T-helper 17 cell (primary cell): Measurements from ENCODE around the gene ZNF771. TPM values are rescaled to one million over a fixed set of nuclear protein-coding genes. Genes with fewer than 3 reads are reported as not detected.

Source experiments
- ATAC-seq: fragments of 150-1000 bp; cut with Tn5 transposase; 2 replicates; pipeline ENCODE4 v1.10.0; 2021; ENCODE audit warnings: mild to moderate bottlenecking, moderate library complexity
- DNase-seq, 3 donors: peaks; one replicate each; pipeline versions ENCODE4 v3.0.0 to v3.0.0-alpha.2; 2020 to 2021
- H3K9me3 ChIP-seq: one replicate; pipeline ENCODE4 v1.7.0; 2013; ENCODE audit warnings: low read length, mild to moderate bottlenecking; ENCODE audit not compliant: control insufficient read depth, poor library complexity, severe bottlenecking
- H3K27ac Mint-ChIP-seq: one replicate; pipeline ENCODE4 v1.8.0; 2022; ENCODE audit warnings: mild to moderate bottlenecking, moderate library complexity, mixed read lengths
- H3K27me3 Mint-ChIP-seq: one replicate; pipeline ENCODE4 v1.8.0; 2022; ENCODE audit warnings: mixed read lengths
- H3K36me3 Mint-ChIP-seq: one replicate; pipeline ENCODE4 v1.8.0; 2022; ENCODE audit warnings: low read depth, mixed read lengths
- H3K4me1 Mint-ChIP-seq: one replicate; pipeline ENCODE4 v1.8.0; 2022; ENCODE audit warnings: mild to moderate bottlenecking, mixed read lengths
- H3K4me3 Mint-ChIP-seq: one replicate; pipeline ENCODE4 v1.8.0; 2022; ENCODE audit warnings: mild to moderate bottlenecking, moderate library complexity, mixed read lengths
- total RNA-seq, 4 donors: library from RNA in 2 of 4; stranded (reverse) in 2 of 4; gene quantifications; one replicate each; pipeline ENCODE4 v1.2.3 and lab custom pipeline; 2022 to 2026

Gene ZNF771
- total RNA-seq, 2 donors from 2014 or later = 1.4 to 1.5 TPM

GRCh38 chr16:30416624-30417528, 9.5 kb downstream of the ZNF771 start:
- Mint-ChIP-seq H3K36me3 (peaks cover 5% of the 10 kb centered on the region), H3K27ac (peak overlapping the region; percentile 75), H3K27me3 (no peaks in the 10 kb centered on the region), H3K4me3 (peak overlapping the region; percentile 63), H3K4me1 (peaks cover 27% of the 10 kb centered on the region)
- DNase-seq (no peak), ATAC-seq (no peak)
- no peaks in the 10 kb centered on the region for H3K9me3 ChIP-seq

GRCh38 chr16:30417529-30418349, 10.3 kb downstream of the ZNF771 start:
- H3K9me3 ChIP-seq = no peaks in the 10 kb centered on the region
- peak; percentile 78 to 82 (median 82) for DNase-seq
- H3K27me3 Mint-ChIP-seq = no peaks in the 10 kb centered on the region
- peaks cover 24% of the 10 kb centered on the region for H3K4me1 Mint-ChIP-seq
- H3K4me3 Mint-ChIP-seq = peak overlapping the region; percentile 39
- peaks cover 5% of the 10 kb centered on the region for H3K36me3 Mint-ChIP-seq
- peak overlapping the region; percentile 75 for H3K27ac Mint-ChIP-seq
- ATAC-seq = peak; percentile 91

- no peak for ATAC-seq
- Mint-ChIP-seq H3K36me3 (peaks cover 5% of the 10 kb centered on the region), H3K4me1 (peaks cover 24% of the 10 kb centered on the region)
These were observed 11.2 kb downstream of the ZNF771 start for GRCh38 chr16:30418350-30419181.

GRCh38 chr16:30421010-30421409, 13.6 kb downstream of the ZNF771 start:
- ATAC-seq (no peak), DNase-seq (no peak)
- no peak overlapping the region for H3K4me3 Mint-ChIP-seq
- no peaks in the 10 kb centered on the region for H3K27me3 Mint-ChIP-seq
- peaks cover 25% of the 10 kb centered on the region for H3K4me1 Mint-ChIP-seq
- H3K36me3 Mint-ChIP-seq = peaks cover 8% of the 10 kb centered on the region
- no peaks in the 10 kb centered on the region for H3K9me3 ChIP-seq
- peak overlapping the region; percentile 59 for H3K27ac Mint-ChIP-seq

More at GRCh38 chr16:30418350-30419181, 11.2 kb downstream of the ZNF771 start:
- Mint-ChIP-seq H3K4me3 (peak overlapping the region; percentile 39), H3K27me3 (no peaks in the 10 kb centered on the region), H3K27ac (no peak overlapping the region)
- no peak for DNase-seq
- H3K9me3 ChIP-seq = no peaks in the 10 kb centered on the region

DNA sequence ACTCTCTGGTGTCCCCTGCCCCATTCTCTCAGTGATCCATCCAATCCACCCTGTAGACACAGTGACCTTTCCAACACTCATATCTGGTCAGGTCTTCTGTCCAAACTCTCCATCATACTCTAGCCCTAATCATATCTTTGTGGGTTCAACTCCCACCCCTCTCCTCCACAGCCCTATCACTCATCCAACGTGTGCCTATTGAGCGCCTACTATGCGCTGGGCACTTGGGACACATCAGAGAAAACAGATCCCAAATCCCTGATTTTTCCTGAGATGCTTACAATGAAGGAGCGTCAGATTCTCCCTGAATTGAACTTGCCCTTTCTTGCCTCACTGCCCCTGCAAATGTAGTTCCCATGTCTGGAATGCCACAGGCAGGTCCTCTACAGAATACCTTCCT, 20.6 kb downstream of the ZNF771 start:
- no peak overlapping the region for H3K27ac Mint-ChIP-seq
- H3K4me1 Mint-ChIP-seq = peaks cover 7% of the 10 kb centered on the region
- H3K9me3 ChIP-seq = no peaks in the 10 kb centered on the region
- ATAC-seq = no peak
- H3K27me3 Mint-ChIP-seq = no peaks in the 10 kb centered on the region
- H3K4me3 Mint-ChIP-seq = peak overlapping the region; percentile 36
- H3K36me3 Mint-ChIP-seq = peaks cover 5% of the 10 kb centered on the region
- no peak for DNase-seq

GRCh38 chr16:30429418-30429677, 21.9 kb downstream of the ZNF771 start:
- Mint-ChIP-seq H3K36me3 (peaks cover 5% of the 10 kb centered on the region), H3K27ac (no peak overlapping the region), H3K4me3 (no peak overlapping the region), H3K4me1 (peaks cover 14% of the 10 kb centered on the region), H3K27me3 (no peaks in the 10 kb centered on the region)
- DNase-seq = no peak
- no peak for ATAC-seq
- no peaks in the 10 kb centered on the region for H3K9me3 ChIP-seq

DNA sequence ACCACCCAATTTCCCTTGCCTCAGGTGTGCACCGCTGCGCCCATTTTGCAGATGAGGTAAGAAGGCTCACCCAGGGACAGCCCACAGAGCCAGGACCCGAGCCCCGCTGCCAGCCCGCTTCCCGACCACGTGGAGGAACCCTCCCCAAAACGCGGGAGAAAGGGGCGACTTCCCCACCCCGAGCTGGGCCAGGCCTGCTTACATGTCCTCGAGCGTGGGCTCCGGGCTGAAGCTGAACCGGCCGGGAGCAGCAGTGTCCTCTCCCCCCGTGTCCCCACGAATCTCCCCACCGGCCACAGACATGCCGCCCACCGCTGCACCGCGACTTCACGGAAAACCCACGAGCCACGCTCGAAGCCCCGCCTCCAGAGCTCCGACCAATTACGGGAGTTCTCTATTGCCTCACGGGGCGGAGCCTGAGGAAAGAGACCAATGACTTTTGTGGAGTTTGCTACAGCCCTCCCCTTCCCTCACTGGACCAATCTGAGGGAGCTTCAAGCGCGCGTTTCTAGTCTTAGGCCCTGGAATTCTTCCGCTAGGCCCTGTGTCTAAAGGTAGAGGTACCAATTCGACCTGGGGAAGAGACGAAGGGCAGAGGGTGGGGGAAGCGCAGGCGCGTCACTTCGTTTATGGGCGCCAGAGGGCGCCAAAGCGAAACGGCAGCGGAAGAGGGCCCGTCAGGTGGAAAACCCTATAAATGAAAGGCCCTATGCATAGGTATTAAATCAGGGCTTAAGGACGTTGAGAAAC, 22.4 kb downstream of the ZNF771 start, which contains the start of gene DCTPP1:
Gene DCTPP1, minus strand, starts transcription at position 353 of the 750 bp plus-strand sequence. Its CDS starts 50 bp downstream, at position 303.
- peak; percentile 97 for ATAC-seq
- H3K27me3 Mint-ChIP-seq = no peaks in the 10 kb centered on the region
- H3K4me3 Mint-ChIP-seq = no peak within 1 kb of the TSS
- no peak within 1 kb of the TSS for H3K27ac Mint-ChIP-seq
- H3K4me1 Mint-ChIP-seq = peaks cover 19% of the 10 kb centered on the region
- H3K36me3 Mint-ChIP-seq = peaks cover 5% of the 10 kb centered on the region
- DNase-seq = peak; percentile 87 to 91 (median 87)
- no peaks in the 10 kb centered on the region for H3K9me3 ChIP-seq

GRCh38 chr16:30430428-30430970, 23.1 kb downstream of the ZNF771 start:
- no peaks in the 10 kb centered on the region for H3K9me3 ChIP-seq
- H3K27ac Mint-ChIP-seq = no peak overlapping the region
- no peak overlapping the region for H3K4me3 Mint-ChIP-seq
- H3K36me3 Mint-ChIP-seq = peaks cover 5% of the 10 kb centered on the region
- ATAC-seq (peak; percentile 7), DNase-seq (no peak)
- H3K27me3 Mint-ChIP-seq = no peaks in the 10 kb centered on the region
- peaks cover 20% of the 10 kb centered on the region for H3K4me1 Mint-ChIP-seq

- no peaks in the 10 kb centered on the region for H3K27me3 Mint-ChIP-seq
- H3K27ac Mint-ChIP-seq = peak overlapping the region; percentile 90
- DNase-seq (no peak), ATAC-seq (no peak)
- H3K36me3 Mint-ChIP-seq = no peaks in the 10 kb centered on the region
- H3K4me1 Mint-ChIP-seq = peaks cover 20% of the 10 kb centered on the region
- no peaks in the 10 kb centered on the region for H3K9me3 ChIP-seq
- peak overlapping the region; percentile 16 for H3K4me3 Mint-ChIP-seq
These were observed 27.4 kb downstream of the ZNF771 start for GRCh38 chr16:30434852-30435251.

- Mint-ChIP-seq H3K4me3 (no peak overlapping the region), H3K27me3 (no peaks in the 10 kb centered on the region)
- ATAC-seq = no peak
These were observed 30.2 kb downstream of the ZNF771 start for GRCh38 chr16:30437511-30438046.

DNA sequence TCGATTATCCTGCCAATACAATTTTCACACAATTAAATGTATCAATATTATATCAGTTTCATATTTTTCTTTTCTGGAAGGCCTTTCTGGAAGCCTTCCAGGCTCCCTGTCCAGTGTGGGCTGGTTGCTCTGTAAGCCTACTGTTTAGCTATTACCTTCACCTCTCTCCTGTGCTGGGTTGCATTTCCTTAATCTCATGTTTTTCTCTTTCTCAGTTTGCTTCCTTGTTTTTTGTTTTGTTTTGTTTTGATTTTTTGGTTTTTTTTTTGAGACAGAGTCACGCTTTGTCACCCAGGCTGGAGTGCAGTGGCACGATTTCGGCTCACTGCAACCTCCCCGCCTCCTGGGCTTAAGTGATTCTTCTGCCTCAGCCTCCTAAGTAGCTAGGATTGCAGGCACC, 31.4 kb downstream of the ZNF771 start:
- DNase-seq (no peak), ATAC-seq (no peak)
- Mint-ChIP-seq H3K4me3 (peak overlapping the region; percentile 36), H3K27me3 (no peaks in the 10 kb centered on the region), H3K27ac (no peak overlapping the region), H3K4me1 (peaks cover 28% of the 10 kb centered on the region), H3K36me3 (no peaks in the 10 kb centered on the region)
- H3K9me3 ChIP-seq = no peaks in the 10 kb centered on the region

More at GRCh38 chr16:30437511-30438046, 30.2 kb downstream of the ZNF771 start:
- no peak for DNase-seq
- no peaks in the 10 kb centered on the region for H3K9me3 ChIP-seq
- H3K27ac Mint-ChIP-seq = no peak overlapping the region
- no peaks in the 10 kb centered on the region for H3K36me3 Mint-ChIP-seq
- peaks cover 22% of the 10 kb centered on the region for H3K4me1 Mint-ChIP-seq
